Mesenteric fat pad (tissue), 1 donor: ENCODE results near the gene HPS1. TPM values are rescaled to one million over a fixed set of nuclear protein-coding genes. Genes with fewer than 3 reads are reported as not detected.

ENCODE experiments used
- DNase-seq: peaks from one replicate; pipeline ENCODE4 v3.0.0-alpha.2; 2020; ENCODE audit warnings: low spot score
- total RNA-seq: library from RNA; stranded (reverse); fragmentation: NEBNext Ultra II Directional; extraction: Animal tissue kit (Norgen Biotek cat#: 25700); gene quantifications from one replicate; pipeline ENCODE4 v1.2.1, GENCODE V29; 2021
- donor health status: DM: yes; HTN: yes; CAD: no.

Gene HPS1
- total RNA-seq, 1 donor from 2014 or later, result 56.2 TPM

DNA sequence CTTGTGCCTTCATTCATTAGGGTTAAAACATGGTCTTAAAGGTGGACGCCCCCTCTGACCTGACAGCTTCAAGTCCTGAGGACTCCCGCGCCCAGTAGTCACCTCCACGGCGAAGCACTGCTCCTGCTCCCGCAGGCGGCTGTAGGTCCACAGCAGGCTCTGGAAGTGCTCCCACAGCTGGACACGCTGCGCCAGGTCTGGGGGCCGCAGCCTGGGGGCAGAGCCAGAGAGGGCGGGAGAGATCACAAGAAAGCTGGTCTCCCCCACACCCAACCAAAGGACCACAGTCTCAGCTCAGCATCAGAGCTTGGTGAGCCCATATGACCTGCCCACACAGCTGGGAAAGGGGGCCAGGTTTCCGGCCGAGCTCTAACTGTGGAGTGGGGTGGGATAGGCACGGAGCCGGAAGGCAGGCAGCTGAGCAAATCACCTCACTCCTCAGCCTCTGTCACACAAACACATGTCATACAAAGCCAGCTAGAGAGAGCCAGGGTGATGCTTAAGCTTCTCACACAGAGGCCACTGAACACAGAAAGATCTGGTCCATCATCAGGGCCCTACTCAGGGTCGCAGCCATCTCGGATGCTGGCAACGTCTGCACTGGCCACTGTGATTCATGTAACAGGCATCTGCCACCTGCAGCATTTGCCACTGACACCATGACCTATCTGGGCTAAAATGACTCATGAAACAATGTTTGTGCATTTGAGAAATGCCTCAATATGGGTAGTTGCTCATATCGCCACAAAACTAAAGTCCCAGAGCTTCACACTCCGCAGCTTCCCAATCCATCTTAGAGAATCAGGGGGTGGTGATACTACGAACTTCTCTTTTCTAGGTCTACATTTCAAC lies 12.6 kb downstream of the HPS1 start:
- no peak for DNase-seq

DNA sequence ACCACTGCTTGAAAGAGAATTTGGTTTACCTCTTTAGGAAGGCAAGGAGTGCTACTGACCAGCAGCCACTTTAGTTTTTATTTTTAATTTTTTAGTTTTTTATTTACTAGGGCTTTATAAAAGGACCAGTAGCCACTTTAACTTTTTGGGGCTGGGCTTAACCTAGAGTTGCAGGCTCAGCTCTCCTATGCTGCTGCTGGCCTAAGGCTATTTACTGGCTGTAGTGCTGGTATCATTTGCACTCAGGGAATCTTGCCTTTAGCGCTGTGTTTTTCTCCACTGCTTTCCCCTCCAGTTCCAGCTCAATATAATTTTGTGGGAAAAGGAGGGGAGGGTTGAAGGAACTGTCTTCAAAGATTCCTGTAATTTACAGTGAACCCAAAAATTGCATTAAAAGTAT lies 13.4 kb downstream of the HPS1 start:
- no peak for DNase-seq

DNA sequence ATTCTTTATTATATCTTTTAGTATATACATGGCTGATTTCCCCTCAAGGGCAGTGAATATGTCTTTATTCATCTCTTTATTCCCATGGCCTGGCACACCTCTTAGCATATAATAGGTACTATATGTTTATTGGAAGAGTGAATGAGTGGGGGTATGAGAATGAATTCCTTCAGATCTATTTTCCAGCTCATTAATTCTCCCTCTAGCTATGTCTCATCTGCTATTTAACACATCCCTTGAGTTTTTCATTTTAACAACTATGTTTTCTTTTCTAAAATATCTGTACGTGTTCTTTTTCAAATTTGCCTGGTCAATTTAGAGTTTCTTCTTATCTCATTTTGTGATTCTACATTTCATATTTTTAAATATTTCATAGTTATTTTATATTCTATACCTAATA lies 14.4 kb downstream of the HPS1 start:
- no peak for DNase-seq

DNA sequence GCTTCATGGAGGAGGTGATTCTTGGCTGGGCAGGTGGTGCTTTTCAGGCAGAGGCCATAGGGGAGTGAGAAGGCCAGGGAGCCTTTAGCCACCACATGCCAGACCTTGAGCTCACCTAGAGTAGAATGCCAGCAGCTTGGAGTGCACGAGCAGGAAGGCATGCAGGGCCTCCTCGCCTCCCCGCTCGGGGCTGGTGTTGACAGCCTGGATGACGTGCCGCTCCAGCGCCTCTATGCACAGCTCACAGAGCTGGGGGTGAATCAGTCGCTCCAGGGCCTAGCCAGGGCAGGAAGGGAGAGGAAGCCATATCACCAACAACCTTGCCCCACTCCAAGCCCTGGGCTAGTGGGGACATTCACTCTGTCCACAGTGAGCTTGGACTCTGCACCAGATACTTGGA lies 15.7 kb downstream of the HPS1 start:
- DNase-seq, result no peak

DNA sequence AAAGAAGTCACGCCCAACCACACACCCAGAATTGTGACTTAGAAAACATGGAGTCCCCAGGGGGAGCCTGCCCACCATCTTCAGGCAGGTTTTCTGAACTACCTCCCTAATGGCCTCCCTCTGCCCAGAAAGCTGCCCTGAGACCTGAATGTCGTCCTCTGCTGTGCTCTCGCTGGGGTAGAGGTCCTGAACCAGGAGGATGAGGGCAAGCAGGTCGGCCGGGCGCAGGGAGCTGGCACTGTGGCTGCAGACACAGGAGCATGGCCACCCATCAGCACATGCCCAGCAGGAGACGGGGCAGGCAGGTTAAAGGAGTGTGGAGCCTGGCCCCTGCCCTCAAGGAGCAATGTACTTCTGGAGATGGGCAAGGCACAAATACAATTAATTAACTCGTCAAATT lies 16.3 kb downstream of the HPS1 start:
- no peak for DNase-seq

DNA sequence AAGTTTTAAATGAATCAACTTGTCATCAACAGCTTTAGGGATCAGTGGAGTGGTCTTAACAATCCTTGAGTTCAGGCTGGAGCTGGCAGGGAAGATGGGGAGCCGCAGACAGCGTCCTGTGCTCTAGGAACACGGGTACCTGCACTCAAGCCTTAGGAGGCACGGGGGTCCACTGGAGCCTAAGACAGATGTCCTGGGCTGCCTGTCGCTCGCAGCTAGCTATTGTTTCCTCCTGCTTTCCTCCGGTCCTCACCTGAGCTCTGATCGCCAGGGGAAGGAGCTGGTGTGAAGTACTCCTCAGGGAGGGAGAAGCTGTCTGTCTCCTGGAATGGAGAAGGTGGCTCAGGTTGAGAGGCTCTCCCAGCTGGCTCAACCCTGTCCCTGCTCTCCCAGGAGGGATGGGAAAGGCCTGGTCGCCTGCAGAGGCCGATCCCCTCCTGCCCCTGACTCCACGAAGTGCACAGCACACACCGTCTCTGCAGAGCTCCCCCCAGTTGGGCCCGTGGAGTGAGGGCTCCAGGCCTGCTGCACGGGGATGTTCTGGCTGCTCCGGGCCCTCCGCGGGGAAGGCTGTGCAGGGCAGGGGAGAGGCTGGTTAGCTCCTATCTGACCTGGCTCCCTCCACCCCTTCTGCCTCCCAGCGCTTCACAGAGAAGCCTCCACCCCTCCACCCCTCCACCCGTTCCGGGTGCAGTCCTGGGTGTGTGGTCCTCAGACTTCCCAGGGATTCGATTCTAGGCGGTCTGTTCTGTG lies 17.2 kb downstream of the HPS1 start:
- no peak for DNase-seq

DNA sequence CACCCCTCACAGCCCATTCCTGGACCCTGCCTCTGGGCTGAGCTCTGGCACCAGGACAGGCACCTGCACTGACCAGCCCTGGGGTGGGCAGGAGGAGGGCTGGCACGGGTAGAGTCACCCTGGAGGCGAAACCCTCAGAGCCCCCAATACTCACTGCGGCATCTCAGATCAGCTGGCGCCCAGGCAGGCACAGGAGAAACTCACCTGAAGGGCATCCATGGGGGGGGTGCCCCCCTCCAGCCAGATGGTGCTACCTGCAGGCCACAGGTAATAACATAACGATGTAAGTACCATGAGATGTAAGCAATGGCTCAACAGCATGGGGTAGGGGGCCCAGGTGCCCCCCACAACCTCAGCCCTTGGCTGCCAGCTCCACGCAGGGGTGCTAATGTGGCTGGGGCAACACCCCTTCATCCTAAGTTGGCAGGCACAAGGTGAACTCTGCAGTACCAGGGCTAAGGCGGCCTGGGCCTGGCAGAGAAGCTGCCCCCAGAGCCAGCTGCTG lies 19.7 kb downstream of the HPS1 start:
- DNase-seq, result no peak

DNA sequence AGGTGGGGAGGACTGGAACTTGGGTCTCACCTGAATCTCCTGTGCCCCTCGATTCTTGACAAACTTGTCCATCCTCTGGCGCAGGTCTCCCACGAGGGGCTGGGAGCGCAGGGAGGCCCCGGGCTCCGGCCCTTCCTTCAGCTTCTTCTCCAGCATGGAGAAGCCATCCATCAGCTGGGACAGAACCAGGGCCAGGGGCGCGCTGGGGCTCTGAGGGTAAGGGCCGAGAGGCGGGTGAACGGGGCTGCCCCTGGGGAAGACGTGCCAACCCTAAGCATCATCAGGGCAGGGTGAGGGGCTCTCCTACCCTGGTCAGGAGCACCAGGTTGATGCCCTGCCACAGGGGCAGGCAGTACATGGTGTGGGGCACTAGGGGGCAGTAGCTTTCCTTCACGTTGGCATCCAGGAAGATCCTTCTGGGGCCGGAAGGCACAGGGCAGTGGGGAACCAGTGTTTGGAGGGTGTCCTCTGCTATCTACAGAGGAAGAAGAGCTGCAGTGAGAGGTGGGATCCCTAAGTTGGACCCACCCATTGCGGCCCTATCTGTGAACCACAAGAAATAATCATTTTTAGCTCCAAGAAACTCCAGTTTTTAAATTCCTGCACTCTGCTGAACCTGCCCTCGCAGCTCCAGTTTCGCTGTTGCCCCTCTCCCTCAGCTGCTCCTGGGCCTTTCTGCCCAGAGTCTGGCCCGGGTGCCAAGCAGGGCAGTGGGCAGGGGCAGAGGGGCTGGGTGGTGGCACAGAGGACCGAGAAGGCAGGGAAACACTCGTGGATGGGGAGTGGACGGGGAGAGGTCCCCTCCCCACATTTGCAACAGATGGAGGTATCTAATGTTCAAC lies 21.0 kb downstream of the HPS1 start:
- no peak for DNase-seq

- DNase-seq, result no peak
Measured at GRCh38 chr10:98424295-98425254, 22.2 kb downstream of the HPS1 start.

- peak; percentile 65 for DNase-seq
Measured at GRCh38 chr10:98423691-98424120, 23.0 kb downstream of the HPS1 start.

- peak; percentile 74 for DNase-seq
Measured at GRCh38 chr10:98422182-98422581, 24.6 kb downstream of the HPS1 start.

GRCh38 chr10:98420786-98421185 lies 25.9 kb downstream of the HPS1 start:
- DNase-seq, result no peak

GRCh38 chr10:98419469-98420261 lies 27.1 kb downstream of the HPS1 start:
- peak; percentile 71 for DNase-seq

GRCh38 chr10:98418665-98419468 lies 27.9 kb downstream of the HPS1 start:
- DNase-seq, result peak; percentile 81

DNA sequence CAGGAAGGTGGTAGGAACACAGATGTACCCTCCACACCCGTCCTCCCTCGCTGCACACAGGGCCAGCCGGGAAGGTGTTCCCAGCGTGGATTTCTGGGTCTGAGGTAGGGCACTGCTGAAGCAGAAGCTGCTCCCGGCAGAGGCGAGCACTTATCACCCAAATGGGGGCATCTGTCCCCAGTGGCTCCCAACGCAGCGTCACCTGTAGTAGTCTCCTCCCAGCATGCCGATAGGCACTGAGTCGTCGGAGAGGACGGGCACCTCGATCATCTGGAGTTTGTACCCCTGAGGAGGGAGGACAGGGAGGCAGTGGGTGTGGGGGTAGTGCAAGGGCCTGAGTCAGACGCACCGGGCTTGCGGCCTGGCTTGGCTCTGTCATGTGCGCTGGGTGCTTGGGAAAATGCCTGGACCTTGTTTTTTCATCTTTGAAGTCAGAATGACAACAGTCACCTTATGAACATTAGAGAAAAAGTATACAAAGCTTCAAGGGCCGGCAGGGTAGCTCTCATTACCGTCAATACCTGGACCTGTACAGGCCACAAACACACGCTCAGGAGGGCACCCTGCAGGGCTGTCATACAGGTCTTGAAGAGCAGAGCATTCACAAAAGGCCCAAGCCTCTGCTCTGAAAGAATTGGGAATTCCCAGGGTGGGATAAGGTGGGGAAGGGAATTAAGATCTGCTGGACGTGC lies 28.6 kb downstream of the HPS1 start:
- DNase-seq, result peak; percentile 78

DNA sequence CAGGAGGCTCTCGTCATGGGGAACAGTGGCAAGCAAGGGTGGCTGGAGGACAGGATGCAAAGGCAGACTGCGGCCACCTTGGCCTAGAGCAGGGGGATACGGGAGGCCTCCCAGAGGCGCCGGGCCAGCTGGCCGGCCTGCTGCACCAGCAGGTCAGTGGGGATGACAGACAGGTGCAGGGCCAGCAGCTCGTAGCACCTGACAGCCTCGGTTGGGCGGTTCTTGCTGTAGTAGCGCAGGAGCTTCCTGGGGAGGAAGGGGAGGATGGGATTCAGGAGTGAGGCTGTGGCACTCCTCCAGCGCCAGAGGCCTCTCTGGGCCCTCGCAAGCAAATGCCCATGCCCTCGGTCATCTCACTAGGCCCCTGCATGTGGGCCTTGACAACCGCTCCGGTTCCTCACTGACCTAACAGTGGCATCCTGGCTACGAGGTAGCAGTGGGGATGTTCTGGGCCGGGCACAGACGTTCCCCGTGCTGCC lies 29.2 kb downstream of the HPS1 start:
- peak; percentile 64 for DNase-seq

DNA sequence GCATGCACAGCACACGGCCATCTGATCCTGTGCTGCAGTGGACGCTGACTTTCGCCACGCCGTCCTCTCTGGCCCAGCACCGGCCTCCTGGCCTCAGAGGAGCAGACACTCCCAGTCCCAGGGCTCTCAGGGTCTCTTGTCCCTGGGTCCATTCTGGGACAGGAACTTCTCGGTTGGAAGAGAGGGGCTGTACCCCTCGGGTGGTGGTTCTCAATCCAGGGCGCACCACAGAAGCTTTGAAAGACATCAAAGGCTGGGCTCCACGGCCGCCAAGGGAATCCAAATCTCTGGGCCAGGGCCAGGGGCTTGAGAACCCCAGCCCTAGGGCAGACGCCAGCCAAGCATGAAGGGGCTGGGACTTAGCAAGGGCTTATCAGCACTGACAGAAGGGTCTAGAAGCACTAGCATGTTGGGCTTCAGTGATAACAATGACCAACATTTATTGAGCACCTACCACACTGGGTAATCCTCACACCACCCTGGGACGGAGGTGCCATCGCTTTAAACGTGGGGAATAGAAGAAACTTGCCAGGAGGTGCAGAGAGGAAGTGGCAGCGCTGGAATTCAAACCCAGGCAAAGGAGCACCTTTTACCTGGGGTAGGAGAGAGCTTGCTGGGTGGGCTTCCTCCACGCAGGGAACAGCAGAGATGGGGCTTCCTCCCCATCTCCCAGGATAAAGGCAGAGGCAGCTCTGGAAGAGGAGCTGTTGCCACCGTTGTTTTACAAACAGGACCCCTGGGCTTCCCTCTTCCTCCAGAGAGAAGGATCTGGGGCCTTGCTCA lies 29.9 kb downstream of the HPS1 start:
- peak; percentile 72 for DNase-seq
